ENCODE data around the gene ITGA1. TPM values are rescaled to one million over a fixed set of nuclear protein-coding genes. Genes with fewer than 3 reads are reported as not detected.
A peak's percentile ranks its signal among the peaks of the same experiment; 100 is the strongest.
"Not testable (repeated sequence)": the region's sequence is repeated elsewhere in the genome, so short reads cannot be mapped to it uniquely, and the experiment has no call there.

The ITGA1 gene
- total RNA-seq, 1 donor from 2014 or later = 42.7 TPM

GRCh38 chr5:52811067-52811749 lies 23.5 kb downstream of the ITGA1 start:
- H3K27me3 ChIP-seq = no peaks in the 10 kb centered on the region
- H3K9me3 ChIP-seq = no peaks in the 10 kb centered on the region
- H3K36me3 ChIP-seq = no peaks in the 10 kb centered on the region
- no peak overlapping the region for H3K27ac ChIP-seq
- intact Hi-C loops (cut with DNase I) = no loop called here
- no peak for DNase-seq (ENCODE audit: extremely low spot score in 2 of 2)
- TF ChIP-seq POLR2AphosphoS5 (IDR thresholded peaks at IDR 0.05; ENCODE audit: insufficient read depth in 1 of 2, low read depth in 1 of 2) (peak in 1 of 2 donors; percentile 62), POLR2A (IDR thresholded peaks at IDR 0.05) (no peak)
- TF ChIP-seq, protein P1, sequence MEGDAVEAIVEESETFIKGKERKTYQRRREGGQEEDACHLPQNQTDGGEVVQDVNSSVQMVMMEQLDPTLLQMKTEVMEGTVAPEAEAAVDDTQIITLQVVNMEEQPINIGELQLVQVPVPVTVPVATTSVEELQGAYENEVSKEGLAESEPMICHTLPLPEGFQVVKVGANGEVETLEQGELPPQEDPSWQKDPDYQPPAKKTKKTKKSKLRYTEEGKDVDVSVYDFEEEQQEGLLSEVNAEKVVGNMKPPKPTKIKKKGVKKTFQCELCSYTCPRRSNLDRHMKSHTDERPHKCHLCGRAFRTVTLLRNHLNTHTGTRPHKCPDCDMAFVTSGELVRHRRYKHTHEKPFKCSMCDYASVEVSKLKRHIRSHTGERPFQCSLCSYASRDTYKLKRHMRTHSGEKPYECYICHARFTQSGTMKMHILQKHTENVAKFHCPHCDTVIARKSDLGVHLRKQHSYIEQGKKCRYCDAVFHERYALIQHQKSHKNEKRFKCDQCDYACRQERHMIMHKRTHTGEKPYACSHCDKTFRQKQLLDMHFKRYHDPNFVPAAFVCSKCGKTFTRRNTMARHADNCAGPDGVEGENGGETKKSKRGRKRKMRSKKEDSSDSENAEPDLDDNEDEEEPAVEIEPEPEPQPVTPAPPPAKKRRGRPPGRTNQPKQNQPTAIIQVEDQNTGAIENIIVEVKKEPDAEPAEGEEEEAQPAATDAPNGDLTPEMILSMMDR (IDR thresholded peaks at IDR 0.05) = no peak
- H3K4me1 ChIP-seq = peaks cover 13% of the 10 kb centered on the region
- H3K4me3 ChIP-seq = no peak overlapping the region

- H3K4me1 ChIP-seq = peaks cover 8% of the 10 kb centered on the region
- TF ChIP-seq POLR2AphosphoS5 (IDR thresholded peaks at IDR 0.05; ENCODE audit: insufficient read depth in 1 of 2, low read depth in 1 of 2) (no peak), POLR2A (IDR thresholded peaks at IDR 0.05) (no peak)
- TF ChIP-seq, protein P1 (IDR thresholded peaks at IDR 0.05) = no peak
These were observed 26.8 kb downstream of the ITGA1 start for GRCh38 chr5:52814352-52815148.

GRCh38 chr5:52817818-52818217 lies 30.1 kb downstream of the ITGA1 start:
- Histone ChIP-seq H3K36me3 (no peaks in the 10 kb centered on the region), H3K4me1 (no peaks in the 10 kb centered on the region)
- intact Hi-C loops (cut with DNase I) = no loop called here

More at GRCh38 chr5:52814352-52815148, 26.8 kb downstream of the ITGA1 start:
- Histone ChIP-seq H3K27ac (no peak overlapping the region), H3K9me3 (no peaks in the 10 kb centered on the region), H3K36me3 (no peaks in the 10 kb centered on the region), H3K4me3 (no peak overlapping the region), H3K27me3 (no peaks in the 10 kb centered on the region)
- intact Hi-C loops (cut with DNase I) = no loop called here
- DNase-seq (ENCODE audit: extremely low spot score in 2 of 2) = no peak

GRCh38 chr5:52818360-52818759 lies 30.6 kb downstream of the ITGA1 start:
- intact Hi-C loops (cut with DNase I) = no loop called here
- H3K4me1 ChIP-seq = no peaks in the 10 kb centered on the region

More at GRCh38 chr5:52817818-52818217, 30.1 kb downstream of the ITGA1 start:
- H3K27ac ChIP-seq = no peak overlapping the region
- TF ChIP-seq, protein P1 (IDR thresholded peaks at IDR 0.05) = no peak
- TF ChIP-seq POLR2AphosphoS5 (IDR thresholded peaks at IDR 0.05; ENCODE audit: insufficient read depth in 1 of 2, low read depth in 1 of 2) (no peak), POLR2A (IDR thresholded peaks at IDR 0.05) (no peak)
- no peak for DNase-seq (ENCODE audit: extremely low spot score in 2 of 2)
- H3K4me3 ChIP-seq = no peak overlapping the region
- no peaks in the 10 kb centered on the region for H3K9me3 ChIP-seq
- no peaks in the 10 kb centered on the region for H3K27me3 ChIP-seq

DNA sequence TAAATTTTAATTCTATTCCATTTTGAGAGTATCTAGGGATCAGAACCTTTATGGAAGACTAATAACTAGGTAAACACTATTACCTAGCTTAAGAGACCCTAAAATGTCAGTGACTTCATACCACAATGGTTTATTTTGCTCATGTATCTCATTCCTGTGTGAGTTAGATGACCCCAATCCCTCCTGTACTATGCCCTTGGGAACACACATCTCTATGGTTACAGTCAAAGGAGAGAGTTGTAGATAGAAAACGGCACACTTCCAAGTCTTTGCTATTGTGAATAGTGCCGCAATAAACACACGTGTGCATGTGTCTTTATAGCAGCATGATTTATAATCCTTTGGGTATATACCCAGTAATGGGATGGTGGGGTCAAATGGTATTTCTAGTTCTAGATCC lies 31.1 kb downstream of the ITGA1 start:
- H3K4me1 ChIP-seq; H3K4me3 ChIP-seq; H3K9me3 ChIP-seq; H3K27me3 ChIP-seq; H3K27ac ChIP-seq; H3K36me3 ChIP-seq; intact Hi-C loops (cut with DNase I); DNase-seq (ENCODE audit: extremely low spot score in 2 of 2): not testable (repeated sequence)

More at GRCh38 chr5:52818360-52818759, 30.6 kb downstream of the ITGA1 start:
- no peak for TF ChIP-seq POLR2AphosphoS5 (IDR thresholded peaks at IDR 0.05; ENCODE audit: insufficient read depth in 1 of 2, low read depth in 1 of 2)
- TF ChIP-seq, protein P1 (IDR thresholded peaks at IDR 0.05) = no peak
- TF ChIP-seq POLR2A (IDR thresholded peaks at IDR 0.05) = no peak
- H3K4me3 ChIP-seq = no peak overlapping the region
- DNase-seq (ENCODE audit: extremely low spot score in 2 of 2) = no peak
- H3K9me3 ChIP-seq = no peaks in the 10 kb centered on the region
- H3K27me3 ChIP-seq = no peaks in the 10 kb centered on the region
- H3K36me3 ChIP-seq = no peaks in the 10 kb centered on the region
- no peak overlapping the region for H3K27ac ChIP-seq

All from vagina (tissue), 2 donors.